ENCODE results near the gene CPNE4.
"Not testable (repeated sequence)": the region's sequence is repeated elsewhere in the genome, so short reads cannot be mapped to it uniquely, and the experiment has no call there.

The CPNE4 gene

GRCh38 chr3:131502530-131503319 is 532.1 kb downstream of the CPNE4 start, which contains the start of gene MRPL3:
TSS of gene MRPL3 (minus strand) at chr3:131502971. CDS start at chr3:131502821, 150 bp downstream.
- DNase-seq: peak; percentile 78

- DNase-seq: no peak
Observed at GRCh38 chr3:131501949-131502348, 532.9 kb downstream of the CPNE4 start.

GRCh38 chr3:131494706-131495105 is 540.1 kb downstream of the CPNE4 start:
- no peak for DNase-seq

GRCh38 chr3:131491775-131492174 is 543.0 kb downstream of the CPNE4 start:
- DNase-seq: no peak

- DNase-seq: no peak
Observed at GRCh38 chr3:131491084-131491483, 543.7 kb downstream of the CPNE4 start.

- not testable (repeated sequence) for DNase-seq
Observed at GRCh38 chr3:131486545-131486944, 548.3 kb downstream of the CPNE4 start.

GRCh38 chr3:131485119-131485518 is 549.7 kb downstream of the CPNE4 start:
- no peak for DNase-seq

- no peak for DNase-seq
Observed at GRCh38 chr3:131484496-131485111, 550.2 kb downstream of the CPNE4 start.

Data from NK-92 treated with Interleukin-12 subunit alpha and Interleukin-12 subunit beta, amount 100 ng/mL, for 24 hours (cell line).